DMS 273 (cell line): Measurements from ENCODE around the gene FN1.

ENCODE experiments used
- DNase-seq: peaks from one replicate; lab custom pipeline; 2025; ENCODE audit not compliant: unreplicated experiment; lab: John Stamatoyannopoulos, UW

The FN1 gene

DNA sequence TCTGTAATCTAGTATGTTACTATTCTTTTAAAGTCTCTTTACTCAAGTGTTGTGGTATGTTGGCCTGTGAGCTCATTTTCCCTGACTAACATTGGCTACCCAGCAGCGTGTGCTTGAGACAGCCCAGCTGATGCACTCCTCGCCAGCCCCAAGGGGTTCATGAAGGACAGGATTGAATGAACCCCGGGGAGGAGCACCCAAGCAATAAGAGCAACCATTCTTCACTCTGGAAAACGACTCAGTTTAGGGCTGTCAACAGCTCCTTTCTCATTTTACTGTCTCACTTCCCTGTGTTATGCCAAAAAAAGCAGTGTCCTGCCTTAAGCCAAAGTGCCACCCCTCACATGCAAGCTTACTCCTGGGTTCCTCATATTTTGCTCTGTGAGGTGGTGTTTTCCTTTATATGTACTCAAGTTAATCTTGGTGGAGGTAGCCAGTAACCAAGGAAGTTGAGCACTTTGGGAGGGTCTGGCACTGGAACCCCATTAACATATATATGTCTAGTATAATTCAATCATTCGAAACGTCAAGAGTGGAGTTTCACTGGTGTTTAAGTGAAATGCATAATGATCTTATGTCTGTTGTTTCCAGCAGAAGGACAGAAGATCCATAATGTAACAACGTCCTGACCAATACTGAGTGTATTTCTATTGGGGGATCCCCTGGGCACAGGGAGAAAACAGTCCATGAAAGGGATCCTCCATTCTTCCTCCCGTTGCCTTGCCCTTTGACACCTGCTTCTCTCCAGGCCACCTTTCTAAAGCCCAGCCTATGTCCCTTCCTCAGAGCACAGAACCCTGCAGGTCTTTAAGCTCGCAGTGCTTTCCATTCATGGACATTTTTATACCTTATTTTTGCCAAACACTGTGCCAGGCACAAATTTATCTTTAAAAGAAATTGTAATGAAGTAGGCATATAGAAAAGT is 80.8 kb downstream of the FN1 start:
- DNase-seq = no peak

DNA sequence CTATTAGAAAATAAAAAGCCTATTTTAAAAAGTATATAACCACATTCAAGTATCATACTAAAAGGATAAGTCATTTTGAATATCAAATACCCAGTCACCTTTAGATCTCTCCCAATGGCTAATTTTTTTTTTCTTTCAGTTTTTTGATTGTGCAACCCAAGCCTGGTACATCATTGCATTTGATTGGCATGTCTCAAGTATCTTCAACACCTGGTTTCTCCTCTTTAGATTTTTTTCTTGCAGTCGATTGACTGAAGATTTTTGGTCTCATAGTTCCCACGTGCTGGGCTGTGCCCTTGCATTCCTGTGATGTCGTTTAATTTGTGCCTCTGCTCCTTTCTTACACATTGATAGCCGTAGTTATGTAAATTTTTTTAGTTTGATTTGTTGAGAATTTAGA is 83.3 kb downstream of the FN1 start:
- no peak for DNase-seq

DNA sequence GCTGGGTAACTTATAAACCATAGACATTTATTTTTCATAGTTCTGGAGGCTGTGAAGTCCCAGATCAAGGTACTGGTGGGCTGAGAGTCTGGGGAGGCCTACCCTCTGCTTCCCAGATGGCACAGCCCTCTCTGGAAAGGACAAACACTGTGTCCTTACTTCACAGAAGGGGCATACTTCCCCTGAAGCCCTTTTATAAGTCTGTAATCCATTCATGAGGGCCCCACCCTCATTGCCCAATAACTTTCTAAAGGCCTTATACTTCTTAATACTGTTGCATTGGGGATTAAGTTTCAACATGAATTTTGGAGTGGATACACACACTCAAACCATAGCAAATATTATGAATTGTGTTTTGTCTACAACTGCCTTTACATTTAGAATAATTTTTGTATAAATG is 88.0 kb downstream of the FN1 start:
- DNase-seq = no peak

DNA sequence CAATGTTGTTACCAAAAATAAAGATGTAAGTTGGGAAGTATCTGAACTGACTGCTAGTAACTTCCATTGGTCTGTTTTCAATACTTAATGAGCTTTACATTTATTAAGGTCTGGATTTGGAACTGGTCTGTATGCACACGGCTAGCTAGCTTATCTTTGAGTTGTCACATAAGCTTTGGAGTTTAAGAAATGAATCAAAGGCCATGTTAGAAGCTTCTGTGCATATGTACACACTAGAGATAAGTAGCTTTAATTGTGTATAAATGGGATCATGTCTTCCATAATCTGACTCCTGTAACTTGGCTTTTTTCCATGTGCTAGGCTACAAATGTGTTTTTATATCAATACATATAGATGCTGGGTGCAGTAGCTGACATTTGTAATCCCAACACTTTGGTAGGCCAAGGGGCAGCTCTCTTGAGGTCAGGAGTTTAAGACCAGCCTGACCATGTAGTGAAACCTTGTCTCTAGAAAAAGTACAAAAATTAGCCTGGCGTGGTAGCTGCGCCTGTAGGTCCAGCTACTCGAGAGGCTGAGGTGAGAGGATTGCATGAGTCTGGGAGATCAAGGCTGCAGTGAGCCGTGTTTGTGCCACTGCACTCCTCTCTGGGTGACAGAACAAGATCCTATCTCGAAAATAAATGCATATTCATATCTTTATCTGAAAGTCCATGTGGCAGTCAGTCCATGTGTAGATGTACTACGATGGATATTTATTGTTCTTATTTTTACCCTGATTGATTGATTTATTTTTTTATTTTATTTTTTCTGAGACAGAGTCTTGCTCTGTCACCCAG is 96.8 kb downstream of the FN1 start:
- no peak for DNase-seq

DNA sequence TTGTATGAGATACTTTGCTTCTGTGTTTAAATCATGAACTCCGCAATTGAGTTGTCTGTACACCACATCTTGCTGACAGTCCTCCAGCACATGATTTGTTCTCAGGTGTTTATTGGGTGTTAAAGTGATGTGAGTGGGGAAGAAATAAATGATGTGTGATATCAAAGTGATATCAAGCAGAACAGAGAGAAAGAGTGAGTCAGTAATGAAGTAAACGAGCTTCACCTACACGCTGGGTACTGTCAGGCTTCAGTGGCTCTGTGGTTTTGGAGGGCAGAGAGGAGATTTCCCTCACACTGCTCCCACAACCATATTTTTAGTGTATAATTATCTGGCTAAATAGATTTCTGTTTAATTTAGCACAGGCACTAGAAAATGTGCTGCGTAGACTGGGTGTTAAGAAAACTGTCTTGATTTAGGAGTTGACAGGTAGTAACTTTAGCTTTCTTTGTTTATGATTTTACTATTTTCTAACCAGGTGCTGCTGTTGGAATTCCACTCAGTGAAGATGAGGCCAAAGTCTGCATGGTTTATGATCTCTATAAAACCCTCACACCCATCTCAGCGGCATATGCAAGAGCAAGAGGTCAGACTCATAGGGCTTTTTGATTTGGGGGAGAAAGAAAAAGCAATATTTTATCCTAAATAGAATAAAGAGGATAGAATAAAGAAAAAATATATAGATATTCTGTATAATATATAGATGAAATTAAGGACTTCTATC is 102.8 kb downstream of the FN1 start:
- no peak for DNase-seq

DNA sequence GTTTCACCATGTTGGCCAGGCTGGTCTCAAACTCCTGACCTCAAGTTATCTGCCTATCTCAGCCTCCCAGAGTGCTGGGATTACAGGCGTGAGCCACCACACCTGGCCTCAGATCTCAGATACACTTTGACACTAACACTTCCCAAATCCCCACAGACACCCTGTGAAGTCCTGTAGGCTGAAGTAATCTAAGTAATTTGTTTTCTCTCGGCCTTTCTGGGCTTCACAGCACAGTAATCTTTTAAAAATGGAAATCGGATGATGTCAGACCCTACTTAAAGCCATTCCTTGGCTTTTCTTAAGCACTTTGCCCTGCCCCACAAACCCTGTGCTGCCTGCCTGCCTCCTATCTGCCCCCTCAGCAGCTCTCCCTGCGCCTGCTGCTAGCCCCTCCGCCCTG is 107.8 kb downstream of the FN1 start:
- no peak for DNase-seq

DNA sequence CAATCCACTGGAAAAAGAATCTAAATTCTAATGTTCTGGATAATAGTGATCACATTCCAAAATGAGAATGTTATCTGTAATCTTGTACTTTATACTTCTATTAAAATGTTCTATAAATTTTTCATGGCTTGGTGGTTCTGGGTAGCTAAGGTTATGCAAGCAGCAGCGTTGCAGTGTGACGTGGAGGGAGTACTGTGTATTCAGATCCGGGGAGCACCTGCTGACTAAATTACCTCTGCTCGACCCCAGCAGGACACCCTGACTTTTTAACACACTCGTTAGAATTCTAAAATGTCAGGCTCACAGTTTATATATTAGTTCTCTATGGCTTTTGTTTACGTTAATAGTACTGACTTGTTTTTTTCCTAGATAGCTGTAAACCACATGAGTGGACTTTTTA is 111.1 kb downstream of the FN1 start:
- DNase-seq = no peak

DNA sequence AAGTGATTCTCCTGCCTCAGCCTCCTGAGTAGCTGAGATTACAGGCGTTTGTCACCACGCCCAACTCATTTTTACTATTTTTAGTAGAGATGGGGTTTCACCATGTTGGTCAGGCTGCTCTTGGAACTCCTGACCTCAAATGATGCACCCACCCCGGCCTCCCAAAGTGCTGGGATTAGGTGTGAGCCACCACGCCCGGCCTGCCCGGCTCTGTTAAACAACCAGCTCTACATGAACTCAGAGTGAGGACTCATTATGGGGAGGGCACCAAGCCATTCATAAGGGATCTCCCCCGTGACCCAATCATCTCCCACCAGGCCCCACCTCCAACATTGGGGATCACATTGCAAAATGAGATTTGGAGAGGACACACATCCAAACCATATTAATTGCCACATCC is 115.2 kb downstream of the FN1 start:
- no peak for DNase-seq

DNA sequence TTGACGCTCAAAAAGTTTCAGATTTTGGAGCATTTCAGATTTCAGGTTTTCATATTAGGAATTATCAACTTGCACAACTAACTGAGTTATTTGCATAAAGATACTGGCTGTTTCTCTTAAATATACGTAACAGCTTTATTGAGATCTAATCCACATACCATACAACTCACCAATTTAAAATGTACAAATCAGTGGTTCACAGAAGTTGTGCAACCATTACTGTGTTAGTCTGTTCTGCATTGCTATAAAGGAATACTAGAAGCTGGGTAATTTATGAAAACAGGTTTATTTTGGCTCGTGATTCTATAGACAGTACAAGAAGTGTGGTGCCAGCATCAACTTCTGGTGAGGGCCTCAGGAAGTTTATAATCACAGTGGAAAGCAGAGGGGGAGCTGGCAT is 115.8 kb downstream of the FN1 start:
- DNase-seq = no peak

DNA sequence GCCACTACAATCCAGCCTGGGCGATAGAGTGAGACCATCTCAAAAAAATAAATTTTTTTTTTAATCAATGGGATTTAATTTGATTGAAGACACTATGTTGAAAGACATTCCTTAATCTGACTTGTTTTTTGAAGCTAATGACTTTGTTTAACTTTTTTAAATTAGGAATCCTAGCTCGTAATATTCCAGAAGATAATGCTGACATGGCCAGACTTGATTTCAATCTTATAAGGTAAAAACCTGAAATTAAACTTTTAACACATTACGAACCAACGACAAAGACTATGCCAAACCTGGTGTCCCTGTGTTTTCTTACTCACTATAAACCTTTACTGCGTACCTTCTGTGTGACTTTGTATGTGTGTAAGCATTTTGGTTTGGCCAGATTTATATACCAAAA is 116.4 kb downstream of the FN1 start:
- DNase-seq = no peak

DNA sequence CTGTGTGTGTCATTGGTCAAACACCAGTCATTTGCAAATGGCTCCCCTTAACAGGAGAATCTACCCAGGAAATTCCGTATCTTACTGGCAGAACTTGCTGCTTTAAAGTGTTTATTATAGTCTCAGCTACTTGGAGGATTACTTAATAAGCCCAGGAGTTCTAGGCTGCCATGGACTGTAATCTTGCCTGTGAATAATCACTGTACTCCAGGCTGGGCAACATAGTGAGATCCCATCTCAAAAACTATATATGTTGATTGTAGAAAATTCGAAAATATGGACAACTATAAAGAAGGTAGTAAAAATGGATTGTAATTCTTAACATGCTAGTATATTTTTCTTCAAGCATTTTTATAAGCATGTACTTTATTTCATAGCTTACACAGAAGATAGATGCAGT is 119.5 kb downstream of the FN1 start:
- DNase-seq = no peak

DNA sequence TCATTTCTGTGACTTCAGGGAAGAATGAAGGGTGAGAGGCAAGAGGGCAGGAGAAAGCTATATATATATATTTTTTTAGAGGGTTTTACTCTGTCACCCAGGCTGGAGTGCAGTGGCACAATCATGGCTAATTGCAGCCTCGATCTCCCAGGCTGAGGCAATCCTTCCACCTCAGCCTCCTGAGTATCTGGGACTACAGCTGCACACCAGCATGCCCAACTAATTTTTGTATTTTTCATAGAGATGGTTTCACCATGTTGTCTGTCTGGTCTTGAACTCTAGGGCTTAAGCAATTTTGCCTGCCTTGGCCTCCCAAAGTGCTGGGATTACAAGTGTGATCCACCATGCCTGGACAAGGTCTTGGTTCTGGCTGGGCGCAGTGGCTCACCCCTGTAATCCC is 120.6 kb downstream of the FN1 start:
- no peak for DNase-seq

DNA sequence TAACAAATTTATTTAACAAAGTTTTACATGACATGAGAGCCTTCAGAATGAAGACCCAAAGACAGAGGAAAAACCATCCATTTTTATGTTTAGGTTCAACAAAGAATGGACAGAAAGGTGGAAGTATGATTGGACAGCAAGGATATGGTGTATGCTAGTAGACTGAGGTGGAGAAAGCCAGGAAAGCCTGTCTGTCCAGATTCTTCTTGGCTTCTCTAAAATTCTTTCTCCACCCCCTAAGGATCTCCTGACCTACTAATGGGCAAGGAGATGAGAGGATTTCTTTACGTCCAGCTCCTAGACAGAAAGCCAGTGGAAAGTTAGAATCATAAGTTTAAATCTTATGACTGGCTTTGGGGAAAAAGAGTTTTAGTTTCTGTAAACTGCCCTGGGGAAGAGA is 121.0 kb downstream of the FN1 start:
- DNase-seq = no peak

DNA sequence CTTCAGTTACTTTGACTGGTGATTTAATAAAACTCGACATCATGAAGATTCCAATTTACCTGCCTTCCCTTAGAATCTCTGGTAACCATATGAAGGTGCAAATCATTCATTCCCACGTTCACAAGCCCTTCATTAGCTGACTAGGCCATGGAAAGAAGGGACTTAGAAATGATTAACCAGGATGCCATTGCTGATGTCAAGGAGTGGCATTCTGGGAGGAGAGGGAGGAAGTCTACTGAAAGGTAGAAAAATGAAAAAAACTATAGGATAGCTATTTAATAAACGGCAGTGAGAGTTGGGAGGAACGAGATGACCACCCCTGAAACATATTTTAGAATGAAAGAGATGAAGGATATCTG is 122.6 kb downstream of the FN1 start:
- no peak for DNase-seq

DNA sequence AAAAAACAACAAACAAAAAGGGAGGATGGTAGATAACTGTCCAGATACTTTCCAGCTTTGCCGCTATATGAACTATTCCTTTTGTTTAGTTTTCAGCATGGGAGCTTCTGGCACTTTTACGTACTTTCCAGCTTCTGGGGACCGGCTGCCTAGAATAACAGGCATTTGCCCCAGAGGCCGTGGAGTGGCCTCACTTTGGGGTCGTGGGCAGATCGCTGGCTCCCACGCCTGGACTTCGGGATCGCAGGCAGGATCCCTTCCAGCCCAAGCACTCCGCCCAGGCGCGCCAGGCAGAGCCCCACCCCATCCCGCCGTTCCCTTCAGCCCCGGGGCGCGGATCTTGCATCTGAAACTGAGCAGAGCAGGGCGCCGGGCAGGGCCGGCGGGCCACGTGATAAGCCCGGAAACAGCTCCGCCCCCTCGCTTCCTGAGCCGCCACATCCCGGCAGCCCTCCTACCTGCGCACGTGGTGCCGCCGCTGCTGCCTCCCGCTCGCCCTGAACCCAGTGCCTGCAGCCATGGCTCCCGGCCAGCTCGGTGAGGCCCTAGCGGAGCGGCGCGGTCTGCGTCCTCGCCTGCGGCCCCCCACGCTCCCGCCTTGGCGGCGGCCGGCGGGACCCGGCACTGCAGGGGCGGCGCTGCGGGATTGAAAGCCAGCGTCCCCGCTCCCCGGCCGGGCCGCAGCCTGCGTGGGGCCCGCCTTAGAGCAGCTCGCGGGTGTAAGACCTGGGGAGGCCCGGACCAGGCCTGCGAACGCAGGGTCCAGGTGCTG is 124.1 kb downstream of the FN1 start, which contains the start of gene ATIC:
Gene ATIC (plus strand): TSS at position 435 of the 772 bp plus-strand sequence. CDS start 84 bp downstream, at position 519.
- DNase-seq = peak; percentile 98

DNA sequence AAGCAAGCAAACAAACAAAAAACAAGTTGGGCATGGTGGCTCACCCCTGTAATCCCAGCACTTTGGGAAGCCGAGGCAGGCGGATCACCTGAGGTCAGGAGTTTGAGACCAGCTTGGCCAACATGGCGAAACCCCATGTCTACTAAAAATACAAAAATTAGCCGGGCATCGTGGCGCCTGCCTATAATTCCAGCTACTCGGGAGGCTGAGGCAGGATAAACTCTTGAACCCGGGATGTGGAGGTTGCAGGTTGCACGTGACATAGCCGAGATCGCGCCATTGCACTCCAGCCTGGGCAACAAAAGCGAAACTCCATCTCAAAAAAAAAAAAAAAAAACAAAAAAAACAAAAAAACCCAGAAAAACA is 124.6 kb downstream of the FN1 start:
- DNase-seq = peak; percentile 58
